GM18511 (cell line): ENCODE data around the gene LZTS2.

Experiments
- ATAC-seq: cut with Tn5 transposase; IDR thresholded peaks from one replicate; pipeline ENCODE4 v1.9.1; 2021; ENCODE audit warnings: mild to moderate bottlenecking, moderate library complexity; ENCODE audit not compliant: unreplicated experiment

LZTS2 gene

DNA sequence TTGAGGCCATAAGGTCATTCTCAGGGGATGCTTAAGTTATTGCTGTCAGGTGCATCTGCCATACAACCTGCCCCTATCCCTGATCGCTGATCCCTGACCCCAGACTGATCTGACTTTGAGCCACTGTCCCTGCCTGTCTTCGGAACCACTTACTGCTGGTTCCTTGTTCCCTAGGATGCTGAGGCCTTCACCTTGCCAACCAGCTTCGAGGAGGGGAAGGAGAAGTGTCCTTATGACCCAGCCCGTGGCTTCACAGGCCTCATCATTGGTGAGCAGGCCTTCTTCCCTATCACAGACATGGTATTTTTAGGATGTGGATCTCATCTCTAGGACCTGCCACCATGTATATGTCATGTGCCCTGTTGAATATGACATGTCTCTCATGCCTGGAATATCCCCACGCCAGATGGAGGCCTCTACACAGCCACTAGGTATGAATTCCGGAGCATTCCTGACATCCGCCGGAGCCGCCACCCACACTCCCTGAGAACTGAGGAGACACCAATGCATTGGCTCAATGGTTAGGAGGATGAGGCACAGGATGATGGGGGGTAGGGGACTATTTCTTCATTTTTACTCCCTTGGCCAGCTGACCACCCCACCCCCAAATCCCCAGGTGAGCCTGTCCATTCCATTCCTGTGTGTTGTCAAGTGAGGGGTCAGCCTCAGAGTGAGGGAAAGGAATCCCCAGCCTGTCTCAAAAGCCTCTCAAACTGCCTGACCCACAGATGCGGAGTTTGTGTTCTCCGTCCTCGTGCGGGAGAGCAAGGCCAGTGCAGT, 21.3 kb upstream of the LZTS2 start:
- no peak for ATAC-seq

- ATAC-seq: no peak
Measured at GRCh38 chr10:100978901-100979195, 20.8 kb upstream of the LZTS2 start.

GRCh38 chr10:100979791-100980272, 19.8 kb upstream of the LZTS2 start:
- ATAC-seq: no peak

DNA sequence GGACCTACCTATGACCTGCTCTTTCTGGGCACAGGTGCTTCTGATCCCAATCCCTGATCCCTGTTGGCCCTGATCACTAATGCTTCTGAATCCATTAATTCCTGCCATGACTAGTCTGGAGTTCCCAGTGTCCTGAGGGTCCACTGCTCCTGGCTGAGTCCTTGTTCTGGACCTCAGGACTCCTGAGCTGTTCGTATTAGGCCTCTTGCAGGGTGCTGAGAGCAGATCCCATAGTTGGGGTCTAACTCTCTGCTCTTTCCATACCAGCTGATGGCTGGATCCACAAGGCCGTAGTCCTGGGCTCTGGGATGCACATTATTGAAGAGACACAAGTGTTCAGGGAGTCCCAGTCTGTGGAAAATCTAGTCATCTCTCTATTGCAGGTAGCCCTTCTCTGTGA, 19.3 kb upstream of the LZTS2 start:
- no peak for ATAC-seq

- no peak for ATAC-seq
Measured at GRCh38 chr10:100980711-100981110, 18.9 kb upstream of the LZTS2 start.

- no peak for ATAC-seq
Measured at GRCh38 chr10:100981178-100981772, 18.3 kb upstream of the LZTS2 start.

GRCh38 chr10:100982916-100983830, 16.4 kb upstream of the LZTS2 start:
- ATAC-seq: no peak

DNA sequence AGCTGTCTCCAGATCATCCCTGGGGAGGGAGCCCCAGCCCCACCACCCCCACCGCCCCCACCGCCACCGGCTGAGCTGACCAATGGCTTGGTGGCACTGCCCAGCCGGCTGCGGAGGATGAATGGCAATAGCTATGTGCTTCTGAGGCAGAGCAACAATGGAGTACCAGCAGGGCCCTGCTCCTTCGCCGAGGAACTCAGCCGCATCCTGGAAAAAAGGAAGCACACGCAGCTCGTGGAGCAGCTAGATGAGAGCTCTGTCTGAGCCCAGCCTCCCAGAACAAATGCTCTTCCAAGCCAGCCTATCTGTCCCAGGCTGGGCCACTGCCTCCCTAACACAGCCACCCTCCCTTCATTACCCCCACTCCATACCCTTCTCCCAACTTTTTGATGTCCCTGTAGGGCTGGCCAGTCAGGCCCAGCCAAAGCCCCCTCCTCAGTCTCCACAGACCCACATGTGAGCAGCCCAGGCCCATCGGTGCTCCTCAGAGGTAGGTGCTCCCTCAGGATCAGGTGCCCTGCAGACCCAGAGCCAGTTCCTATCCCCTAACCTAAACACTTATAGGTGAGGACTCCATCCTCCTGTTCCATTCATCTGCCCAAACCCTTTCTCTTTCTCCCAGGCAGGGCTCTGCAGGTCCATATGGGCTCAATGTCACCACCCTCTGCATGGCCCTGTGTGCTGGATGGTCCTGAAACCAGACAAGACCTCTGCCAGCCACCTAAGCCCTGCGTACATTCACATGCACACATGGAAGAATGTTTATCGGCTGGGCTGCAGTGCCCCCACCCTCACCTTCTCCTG, 15.5 kb upstream of the LZTS2 start:
- no peak for ATAC-seq

DNA sequence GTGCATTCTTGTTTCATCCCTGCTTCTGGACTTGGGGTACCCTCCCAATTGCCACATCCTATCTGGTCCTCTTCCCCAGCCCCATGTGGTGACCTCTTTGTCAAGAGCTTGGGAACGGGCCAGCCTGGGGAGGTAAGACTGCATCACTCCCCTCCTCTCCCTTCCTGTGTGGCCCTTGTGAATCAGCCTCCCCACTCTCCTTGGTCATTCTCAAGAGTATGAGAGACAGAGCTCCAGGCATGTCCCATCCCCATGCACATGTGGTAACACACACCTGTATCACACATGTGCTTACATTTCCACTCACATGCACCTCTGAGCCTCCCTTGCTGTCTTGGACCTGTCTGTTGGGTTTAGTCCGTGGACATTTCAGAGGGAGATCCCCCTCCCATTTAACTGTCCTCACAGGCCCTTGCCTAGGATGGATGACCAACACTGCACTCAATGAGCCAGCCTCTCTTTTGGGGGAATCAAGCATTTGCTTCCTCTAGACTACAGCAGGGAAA, 14.9 kb upstream of the LZTS2 start:
- no peak for ATAC-seq

- no peak for ATAC-seq
Measured at GRCh38 chr10:100985336-100985735, 14.3 kb upstream of the LZTS2 start.

DNA sequence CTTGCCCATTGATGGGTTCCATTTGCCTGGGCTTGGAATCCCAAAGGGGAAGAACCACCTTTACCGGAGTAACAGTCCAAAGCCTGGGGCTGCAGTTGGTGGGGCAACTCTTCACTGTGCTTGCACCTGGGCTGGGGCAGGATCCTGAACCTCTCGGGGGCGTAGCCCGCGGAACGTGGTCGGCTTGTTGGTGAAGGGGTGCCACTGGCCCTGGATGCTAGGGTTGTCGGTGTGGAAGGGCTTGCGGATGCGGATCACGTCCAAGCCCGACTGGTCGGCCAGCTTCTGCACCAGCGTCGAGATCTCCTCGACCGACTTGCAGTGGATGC, 13.0 kb upstream of the LZTS2 start:
- no peak for ATAC-seq

DNA sequence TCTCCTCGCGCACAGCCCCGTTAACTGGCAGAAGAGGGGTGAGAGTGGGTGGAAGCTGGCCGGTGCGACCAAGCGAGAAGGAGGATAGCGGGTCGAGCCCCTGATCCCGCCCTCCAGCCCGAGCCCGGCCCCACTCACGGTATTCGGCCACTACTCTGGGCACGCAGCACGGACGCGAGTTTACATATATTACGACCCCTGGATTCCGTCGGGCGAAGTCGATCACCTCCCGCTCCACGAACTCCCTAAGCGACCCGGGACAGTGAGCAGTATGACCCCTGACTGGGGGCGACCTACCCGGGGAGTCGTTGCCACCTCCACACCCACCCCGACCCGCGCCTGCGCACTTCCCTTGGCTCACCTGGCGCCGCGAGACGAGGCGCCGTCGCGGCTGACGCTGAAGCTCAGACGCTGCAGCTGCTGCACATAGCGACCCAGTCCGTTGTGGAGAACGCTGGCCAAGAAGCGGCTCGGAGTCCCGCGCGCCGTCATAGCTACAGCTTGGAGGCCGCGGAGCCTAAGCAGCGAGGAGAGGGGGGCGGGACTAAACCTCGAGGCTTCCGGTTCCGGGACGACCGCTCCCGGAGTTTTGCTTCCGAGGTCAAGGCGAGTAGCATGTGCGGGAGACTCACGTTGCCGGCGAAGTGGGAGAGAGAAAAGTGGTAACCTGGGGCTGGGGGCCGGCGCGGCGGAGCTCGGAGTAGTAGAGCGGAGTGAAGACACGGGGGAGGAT, 12.5 kb upstream of the LZTS2 start, which contains the start of the genes MRPL43 and TWNK:
TSS of gene MRPL43 (minus strand) at position 546 of the 733 bp plus-strand sequence. CDS start at position 492, 54 bp downstream.
TSS of gene TWNK (plus strand) at position 592 of the 733 bp plus-strand sequence. CDS start 668 bp downstream, outside the sequence.
- ATAC-seq: peak; percentile 89

- ATAC-seq: peak; percentile 12
Measured at GRCh38 chr10:100987685-100988049, 11.9 kb upstream of the LZTS2 start.

DNA sequence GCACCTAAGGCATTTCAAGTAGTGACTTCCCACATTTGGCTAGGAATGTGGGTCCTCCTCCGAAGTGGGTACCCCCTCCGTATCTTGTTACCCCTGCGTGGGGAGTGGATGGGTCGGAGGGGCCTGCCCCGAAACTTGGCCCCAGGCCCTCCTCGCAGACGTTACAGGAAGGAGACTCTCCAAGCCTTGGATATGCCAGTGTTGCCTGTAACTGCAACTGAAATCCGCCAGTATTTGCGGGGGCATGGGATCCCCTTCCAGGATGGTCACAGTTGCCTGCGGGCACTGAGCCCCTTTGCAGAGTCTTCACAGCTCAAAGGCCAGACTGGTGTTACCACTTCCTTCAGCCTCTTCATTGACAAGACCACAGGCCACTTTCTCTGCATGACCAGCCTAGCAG, 11.4 kb upstream of the LZTS2 start:
- ATAC-seq: no peak

- no peak for ATAC-seq
Measured at GRCh38 chr10:100989088-100989487, 10.5 kb upstream of the LZTS2 start.

- ATAC-seq: no peak
Measured at GRCh38 chr10:100993986-100994708, 5.5 kb upstream of the LZTS2 start.

DNA sequence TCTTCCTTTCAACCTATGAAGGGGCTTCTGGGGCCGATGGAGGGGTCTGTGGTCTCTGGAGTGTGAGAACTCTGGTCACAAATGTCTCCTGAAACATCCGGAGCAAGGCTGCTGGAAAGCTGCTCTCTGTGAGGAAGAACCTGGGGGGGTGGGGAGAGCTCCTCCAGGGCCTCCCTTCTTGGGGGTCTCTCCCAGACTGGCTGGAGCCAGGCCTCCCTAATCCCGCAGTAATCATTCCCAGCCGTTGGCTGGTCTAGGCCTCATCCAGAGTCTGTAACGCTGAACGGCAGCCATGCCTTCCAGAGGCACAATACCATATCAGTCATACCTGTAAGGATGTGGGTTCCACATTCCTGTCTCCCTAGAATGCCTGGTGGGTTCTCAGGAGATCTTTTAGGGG, 4.4 kb upstream of the LZTS2 start:
- ATAC-seq: no peak

GRCh38 chr10:100996678-100997359, 2.8 kb upstream of the LZTS2 start:
- ATAC-seq: peak; percentile 31
